GM18498 (cell line): Measurements from ENCODE around the gene ZBTB47.

ENCODE experiments used
- ATAC-seq: cut with Tn5 transposase; IDR thresholded peaks from one replicate; pipeline ENCODE4 v1.9.1; 2021; ENCODE audit warnings: mild to moderate bottlenecking, moderate library complexity; ENCODE audit not compliant: unreplicated experiment

Gene ZBTB47

DNA sequence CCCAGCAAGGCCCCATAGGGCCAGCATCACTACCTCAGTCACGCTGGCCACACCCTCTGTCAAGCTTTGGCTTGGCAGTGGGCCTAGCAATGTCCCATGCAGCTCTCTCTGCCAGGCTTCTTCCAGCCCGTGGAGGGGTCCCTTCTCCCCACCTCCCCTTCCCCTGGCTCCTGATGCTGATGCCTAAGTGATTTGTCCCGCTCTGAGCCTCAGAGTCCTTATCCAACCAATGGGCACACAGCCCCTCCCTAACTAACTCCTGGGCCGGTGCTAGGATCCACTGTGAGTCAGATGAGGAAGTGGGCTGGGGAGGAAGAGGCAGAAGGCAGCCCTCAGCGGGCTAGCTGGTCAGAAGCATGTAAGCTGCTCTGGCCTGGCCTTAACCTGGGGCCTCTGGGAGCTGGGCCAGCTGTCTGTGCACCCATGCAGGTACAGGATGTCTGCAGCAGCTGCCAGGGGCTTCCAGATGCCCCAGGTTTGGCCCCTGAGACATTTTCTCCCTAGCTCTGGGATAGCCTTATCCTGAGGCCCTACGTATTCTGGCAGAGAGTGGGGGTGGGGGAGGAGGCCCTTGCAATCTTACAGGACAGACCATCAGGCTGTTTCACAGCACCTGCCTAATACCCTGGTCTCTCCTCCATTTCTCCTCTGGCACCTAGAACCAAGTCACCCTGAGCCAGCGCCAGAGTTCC is 740 bp upstream of the ZBTB47 start:
- ATAC-seq = peak; percentile 58

DNA sequence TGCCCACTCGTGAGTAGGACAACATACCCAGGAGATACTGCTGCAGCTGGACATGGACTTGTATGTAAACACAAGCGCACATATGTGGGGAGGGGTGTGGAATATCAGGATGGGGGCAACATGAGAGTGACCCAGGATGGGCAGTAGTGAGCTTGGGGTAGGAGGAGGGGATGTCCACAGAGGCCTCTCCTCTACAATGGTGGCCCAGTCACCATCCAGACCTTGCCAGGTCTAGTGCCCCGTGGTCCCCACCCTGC is 266 bp upstream of the ZBTB47 start:
- ATAC-seq = no peak

DNA sequence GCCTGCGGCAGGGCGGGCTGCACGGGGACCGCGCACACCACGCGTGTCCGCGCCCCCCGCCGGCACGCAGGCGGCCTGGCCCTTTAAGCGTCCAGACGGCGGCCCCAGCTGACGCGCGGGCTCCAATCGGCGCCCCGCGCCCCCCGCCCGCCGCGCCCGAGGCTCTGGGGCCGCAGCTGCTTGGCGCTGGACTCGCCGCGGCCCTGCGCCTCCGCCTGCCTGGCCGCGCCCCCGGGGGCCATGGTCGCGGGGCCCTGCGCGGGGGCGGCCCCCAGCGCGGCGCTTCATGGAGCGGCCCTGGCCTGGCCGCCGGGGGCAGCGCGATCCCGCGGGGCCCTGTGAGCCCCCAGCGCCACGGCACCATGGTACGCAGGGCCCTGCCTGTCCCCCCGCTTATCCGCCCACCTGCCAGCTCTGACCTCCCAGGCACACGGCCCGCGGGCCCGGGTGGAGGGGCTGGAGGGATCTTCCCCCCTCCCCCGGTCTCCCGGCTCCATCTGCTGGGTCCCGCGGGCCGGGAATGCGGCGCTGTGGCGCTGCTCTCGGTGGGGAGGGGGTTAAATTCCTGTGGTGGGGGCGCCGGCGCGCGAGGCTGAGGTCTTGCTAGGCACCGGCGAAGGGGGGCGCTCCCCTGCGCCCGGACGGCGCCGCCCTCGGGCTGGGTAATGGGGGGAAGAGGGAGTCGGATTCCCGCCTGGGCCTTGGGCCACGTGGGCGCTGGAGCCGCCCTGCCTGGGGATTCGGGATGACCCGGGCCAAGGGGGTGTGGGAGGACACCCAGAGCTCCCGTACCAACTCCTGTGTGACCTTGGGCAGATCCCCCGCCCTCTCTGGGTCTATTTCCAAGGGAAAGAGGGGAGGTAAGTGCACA is 1.1 kb downstream of the ZBTB47 start:
- peak; percentile 38 for ATAC-seq

DNA sequence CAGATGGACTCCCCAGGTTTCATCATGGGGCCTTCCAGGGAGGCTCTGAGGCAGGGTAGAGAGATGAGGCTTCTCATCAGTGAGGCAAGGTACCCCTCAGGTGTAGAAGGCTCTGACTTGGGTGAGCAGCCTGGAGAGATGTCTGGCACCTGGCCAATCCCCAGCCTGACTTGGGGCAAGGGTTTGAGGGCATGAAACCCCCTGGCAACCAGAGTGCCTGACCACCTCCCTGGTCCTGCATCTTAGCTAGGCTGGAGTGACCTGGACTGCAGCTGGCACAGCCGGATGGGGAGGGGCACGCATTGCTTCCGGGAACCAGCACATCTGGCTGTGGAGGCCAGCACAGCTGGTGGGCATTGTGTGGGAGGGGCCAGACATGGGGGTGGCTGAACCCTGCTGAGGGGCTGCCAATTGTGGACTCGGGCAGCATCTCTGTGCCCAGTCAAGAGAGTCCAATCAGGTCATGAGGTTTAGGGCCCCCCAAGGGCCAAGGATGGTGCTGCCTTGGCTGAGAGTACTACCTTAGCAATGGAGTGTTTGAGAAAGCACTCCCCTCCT is 1.9 kb downstream of the ZBTB47 start:
- no peak for ATAC-seq

DNA sequence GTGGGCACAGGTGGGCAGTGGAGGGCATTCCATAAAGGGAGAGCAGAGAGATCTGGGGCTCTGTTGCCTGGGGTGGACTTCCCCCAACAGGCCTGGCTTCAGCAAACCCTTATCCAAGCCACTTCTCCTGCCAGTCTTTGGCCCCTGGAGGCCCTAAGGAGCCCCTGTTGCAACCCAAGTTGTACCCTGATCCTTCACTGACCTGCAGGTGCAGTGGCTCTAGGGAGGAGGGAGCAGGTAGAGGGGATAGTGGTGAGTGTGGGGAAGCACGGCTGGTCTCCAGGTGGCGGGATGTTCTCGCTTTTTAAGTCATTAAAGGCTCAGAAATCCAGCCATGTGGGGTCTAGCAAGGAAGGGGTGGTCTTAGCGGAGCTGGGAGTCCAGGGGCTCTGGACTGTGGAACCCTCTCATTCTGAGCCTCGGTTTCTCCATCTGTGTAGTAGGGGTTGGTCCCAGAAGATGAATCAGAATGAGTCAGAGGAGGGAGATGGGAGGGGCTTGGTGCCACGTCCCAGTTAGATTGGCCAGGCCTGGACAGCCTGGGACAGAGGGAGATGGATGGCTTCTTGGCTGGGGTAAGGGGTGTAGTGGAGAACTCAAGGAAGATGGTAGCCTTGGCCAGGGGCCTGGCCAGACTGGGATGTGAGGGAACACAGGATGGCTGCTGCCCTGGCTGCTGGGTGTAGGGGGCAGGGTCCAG is 2.6 kb downstream of the ZBTB47 start:
- ATAC-seq = no peak

DNA sequence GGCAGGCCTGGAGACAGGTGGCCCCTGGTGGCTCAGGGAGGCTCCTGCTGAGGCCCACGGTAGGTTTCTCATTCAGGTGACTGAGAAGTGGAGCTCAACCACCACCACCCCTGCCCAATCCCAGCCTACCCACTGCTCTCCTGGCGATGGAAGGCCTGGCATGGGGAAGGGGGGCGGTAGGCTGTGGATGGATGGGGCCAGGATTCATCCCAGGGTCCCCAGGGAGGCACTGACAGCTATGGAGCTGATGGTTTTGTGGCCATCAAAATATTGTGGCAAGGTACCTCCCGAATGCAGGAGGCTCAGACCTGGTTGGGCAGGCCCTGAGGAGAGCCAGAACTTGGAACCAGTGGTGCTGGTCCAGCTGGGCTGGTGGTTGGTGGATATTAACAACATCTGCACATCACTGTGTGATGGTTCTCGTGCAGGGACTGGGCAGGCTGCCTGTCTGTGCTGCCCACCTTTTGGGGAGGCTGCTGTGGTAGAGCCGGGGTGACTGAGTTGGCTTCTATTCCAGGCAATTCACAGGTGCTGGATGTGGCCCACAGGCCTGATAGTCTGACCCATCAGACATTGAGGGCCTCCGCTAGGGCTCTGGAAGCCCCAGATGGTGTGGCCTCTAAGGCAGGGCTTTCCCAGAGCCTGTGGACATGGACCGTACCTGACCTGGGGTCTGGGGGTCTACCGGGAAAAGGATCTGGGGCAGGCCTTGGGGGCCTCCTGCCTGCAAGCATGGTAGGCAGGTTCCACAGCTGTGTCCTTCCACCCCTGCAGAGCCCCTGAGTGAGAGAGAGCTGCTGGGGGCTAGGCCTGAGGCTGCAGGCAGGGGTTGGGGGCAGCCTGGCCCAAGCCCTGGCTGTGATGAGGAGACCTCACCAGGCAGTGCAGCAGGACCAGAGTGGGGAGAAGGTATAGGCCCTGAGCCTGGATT is 3.4 kb downstream of the ZBTB47 start:
- ATAC-seq = no peak

DNA sequence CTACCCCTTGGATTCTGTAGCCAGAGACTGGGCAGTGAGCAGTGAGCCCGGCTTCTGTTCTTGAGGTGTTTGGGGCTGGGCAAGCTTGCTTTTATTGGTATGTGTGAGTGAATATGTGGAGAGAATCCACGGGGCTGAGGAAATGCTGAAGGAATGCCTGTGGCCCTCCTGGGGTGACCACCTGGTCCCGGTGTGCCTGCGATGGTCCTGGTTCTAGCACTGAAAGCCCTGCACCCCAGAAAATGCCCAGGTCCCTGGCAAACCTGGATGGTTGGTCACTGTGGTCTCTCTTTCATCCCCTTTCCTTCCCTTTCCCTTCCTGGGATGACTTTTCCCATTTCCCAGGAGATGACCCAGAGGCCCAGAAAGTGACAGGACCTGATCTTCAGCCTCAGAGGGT is 4.2 kb downstream of the ZBTB47 start:
- ATAC-seq = no peak

DNA sequence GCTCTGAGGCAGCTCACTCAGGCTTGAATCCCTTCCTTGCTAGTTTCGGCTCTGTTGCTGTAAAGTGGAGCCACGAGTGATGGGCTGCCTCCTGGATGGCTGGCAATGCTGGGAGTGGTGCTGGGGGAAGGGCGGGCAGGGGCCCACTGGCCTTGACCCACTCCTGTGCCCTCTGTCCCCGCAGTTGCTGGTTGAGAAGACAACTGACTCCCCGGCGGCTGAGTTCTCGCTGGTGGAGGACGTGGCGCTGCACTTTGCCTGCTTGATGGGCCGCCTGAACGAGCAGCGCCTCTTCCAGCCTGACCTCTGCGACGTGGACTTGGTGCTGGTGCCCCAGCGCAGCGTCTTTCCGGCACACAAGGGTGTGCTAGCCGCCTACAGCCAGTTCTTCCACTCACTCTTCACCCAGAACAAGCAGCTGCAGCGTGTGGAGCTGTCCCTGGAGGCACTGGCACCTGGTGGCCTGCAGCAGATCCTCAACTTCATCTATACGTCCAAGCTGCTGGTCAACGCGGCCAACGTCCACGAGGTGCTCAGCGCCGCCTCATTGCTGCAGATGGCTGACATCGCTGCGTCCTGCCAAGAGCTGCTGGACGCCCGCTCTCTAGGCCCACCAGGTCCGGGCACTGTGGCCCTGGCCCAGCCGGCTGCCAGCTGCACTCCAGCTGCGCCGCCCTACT is 4.7 kb downstream of the ZBTB47 start:
- no peak for ATAC-seq

DNA sequence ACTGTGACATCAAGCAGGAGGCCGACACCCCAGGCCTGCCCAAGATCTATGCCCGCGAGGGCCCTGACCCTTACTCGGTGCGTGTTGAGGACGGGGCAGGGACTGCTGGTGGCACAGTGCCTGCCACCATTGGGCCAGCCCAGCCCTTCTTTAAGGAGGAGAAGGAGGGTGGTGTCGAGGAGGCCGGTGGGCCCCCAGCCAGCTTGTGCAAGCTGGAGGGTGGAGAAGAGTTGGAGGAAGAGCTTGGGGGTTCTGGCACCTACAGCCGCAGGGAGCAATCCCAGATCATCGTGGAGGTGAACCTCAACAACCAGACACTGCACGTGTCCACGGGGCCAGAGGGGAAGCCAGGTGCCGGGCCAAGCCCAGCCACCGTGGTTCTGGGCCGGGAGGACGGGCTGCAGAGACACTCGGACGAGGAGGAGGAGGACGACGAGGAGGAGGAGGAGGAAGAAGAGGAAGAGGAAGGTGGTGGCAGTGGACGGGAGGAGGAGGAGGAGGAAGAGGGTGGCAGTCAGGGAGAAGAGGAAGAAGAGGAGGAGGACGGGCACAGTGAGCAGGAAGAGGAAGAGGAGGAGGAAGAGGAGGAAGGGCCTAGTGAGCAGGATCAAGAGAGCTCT is 5.4 kb downstream of the ZBTB47 start:
- no peak for ATAC-seq

DNA sequence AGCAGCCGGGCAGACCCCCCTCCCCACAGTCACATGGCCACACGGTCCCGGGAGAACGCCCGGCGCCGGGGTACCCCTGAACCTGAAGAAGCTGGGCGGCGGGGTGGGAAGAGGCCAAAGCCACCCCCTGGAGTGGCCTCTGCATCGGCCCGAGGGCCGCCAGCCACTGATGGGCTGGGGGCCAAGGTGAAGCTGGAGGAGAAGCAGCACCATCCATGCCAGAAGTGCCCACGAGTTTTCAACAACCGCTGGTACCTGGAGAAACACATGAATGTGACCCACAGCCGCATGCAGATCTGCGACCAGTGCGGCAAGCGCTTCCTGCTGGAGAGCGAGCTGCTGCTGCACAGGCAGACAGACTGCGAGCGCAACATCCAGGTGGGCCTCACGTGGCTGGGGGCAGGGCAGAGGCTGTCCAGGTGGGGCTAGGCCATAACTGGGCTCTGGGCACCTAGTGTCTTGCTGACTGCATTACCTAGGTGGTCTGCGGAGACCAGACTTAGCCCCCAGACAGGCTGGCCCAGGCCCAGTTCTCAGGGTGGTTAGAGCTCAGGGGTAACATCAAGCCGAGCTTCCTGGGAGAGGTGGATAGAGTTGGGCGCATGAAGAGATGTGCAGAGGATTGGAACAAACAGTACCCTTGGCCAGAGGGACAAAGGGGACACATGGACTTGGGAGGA is 6.1 kb downstream of the ZBTB47 start:
- ATAC-seq = no peak

DNA sequence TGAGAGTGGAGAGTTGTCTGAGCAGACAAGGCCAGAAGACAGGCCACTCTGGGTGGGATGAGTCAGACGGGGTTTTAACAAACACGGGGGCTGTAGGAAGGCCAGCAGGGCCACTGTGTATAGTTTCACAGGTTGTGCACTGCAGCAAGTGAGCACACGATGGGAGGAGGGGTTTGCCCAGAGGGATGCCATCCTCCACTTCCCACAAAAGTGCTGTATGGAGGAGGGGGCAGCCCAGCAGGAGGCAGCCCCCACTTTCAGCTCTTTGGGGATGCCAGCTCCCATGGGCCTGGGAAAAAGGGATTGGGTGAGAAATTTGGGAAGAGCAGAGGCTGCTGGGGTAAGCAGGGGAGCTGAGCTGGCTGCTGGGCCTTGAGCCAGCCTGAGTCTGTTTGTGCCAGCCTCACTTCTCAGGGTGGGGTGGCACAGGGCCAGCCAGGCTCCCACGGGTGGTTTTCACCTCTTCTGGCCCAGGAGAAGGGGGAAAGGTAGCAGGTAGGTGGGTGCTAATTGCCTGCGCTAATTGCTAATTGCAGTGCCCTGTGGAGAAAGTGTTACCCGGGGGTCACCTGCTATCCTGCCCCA is 6.7 kb downstream of the ZBTB47 start:
- ATAC-seq = no peak

DNA sequence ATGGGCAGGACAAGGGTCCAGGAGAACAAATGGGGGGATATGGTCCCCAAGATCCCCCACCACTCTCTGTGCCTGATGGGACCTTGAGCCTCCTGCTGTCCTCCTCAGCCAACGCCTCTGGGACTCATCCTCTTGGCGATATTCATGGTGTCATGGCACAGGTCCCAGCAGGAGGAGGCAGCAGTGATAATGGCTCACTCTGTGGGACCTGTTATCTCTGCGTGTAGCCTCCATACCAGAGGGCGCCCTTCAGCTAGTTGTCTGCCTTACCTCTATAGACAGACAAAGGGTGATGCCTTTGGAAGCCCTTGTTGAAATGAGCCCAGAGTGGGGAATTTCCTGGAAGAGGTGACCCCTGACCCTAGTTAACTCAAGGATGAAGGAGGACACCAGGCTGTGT is 7.4 kb downstream of the ZBTB47 start:
- ATAC-seq = no peak

DNA sequence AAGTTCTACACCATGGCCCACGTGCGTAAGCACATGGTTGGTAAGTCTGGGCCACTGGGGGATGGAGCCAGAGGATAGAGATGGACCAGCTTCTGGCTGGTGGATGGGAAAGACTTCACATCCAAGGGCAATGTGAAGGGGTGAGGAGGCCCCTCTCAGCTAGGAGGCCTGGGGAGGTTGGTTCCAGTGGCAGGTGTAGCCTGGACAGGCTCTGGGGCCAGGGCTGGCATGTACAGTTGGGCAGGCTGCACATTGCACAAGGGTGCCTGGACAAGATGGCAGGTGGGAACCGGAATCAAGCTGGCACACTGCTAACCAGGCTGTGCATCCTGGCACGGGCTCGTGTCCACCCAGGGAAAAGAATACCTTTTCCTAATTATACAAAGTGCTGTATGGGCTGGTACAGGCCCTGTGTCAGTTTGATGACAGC is 8.1 kb downstream of the ZBTB47 start:
- no peak for ATAC-seq

DNA sequence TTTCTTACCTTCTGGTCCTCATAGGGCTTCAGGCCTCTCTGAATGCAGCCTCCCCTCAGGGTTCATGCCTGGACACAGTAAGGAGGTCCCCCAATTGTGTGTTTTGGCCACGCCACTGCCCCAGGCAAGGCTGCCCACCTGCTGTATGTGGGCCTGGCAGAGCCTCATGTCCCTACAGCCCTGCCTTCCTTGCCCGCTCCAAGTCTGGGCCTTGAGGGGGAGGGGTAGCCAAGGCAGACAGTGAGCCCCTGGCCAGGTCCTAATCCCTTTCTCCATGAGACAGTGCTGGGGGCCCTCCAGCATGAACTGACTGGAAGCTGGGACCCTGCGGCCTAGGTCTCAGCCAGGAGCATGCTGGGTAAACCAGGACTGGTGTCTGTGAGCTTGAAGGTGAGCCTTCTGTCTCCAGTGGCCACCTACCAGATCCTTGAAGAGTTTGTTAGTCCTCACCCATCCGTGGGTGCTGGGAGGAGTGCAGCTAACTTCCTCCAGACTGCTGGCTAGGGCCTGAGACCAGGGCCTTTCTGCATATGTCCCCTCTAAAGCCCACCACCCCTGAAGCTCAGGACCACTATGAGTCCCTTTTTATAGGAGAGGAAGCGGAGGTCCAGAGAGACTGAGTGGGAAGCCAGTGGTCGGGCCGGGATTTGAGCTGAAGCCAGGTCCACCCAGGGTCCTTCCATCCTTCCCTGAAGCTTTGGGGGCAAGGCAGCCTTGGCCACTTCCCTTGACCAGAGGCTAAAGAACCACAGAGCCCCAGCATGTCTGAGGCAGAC is 8.7 kb downstream of the ZBTB47 start:
- ATAC-seq = no peak

DNA sequence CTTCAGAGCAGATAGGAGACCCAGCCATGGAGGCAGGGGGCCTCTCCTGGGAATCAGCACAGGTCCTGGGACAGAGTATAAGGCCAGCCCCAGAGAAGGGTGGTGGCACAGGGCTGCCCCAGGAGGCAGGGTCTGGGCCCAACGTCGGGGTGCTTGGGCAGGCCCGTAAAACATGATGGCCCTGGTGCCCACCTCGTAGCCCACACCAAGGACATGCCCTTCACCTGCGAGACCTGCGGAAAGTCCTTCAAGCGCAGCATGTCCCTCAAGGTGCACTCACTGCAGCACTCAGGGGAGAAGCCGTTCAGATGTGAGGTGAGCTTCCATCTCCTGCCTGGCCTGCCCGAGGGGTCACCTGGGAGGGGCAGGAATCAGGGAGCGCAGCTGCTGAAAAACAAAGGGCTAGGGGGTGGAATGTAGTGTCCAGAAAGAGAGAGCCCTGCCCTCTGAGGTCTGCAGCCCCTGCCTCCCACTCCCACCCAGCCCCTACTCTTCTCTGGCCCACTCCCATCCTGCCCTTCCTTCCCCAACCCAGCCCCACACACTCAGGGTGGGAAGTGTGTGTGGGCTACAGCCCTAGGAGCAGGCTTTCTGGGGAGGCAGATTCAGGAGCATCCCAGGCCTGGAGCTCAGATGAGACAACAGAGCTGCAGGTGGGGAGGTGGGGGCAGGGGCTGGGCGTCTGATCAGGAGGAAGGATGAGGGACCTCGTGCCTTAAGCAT is 9.5 kb downstream of the ZBTB47 start:
- ATAC-seq = no peak

DNA sequence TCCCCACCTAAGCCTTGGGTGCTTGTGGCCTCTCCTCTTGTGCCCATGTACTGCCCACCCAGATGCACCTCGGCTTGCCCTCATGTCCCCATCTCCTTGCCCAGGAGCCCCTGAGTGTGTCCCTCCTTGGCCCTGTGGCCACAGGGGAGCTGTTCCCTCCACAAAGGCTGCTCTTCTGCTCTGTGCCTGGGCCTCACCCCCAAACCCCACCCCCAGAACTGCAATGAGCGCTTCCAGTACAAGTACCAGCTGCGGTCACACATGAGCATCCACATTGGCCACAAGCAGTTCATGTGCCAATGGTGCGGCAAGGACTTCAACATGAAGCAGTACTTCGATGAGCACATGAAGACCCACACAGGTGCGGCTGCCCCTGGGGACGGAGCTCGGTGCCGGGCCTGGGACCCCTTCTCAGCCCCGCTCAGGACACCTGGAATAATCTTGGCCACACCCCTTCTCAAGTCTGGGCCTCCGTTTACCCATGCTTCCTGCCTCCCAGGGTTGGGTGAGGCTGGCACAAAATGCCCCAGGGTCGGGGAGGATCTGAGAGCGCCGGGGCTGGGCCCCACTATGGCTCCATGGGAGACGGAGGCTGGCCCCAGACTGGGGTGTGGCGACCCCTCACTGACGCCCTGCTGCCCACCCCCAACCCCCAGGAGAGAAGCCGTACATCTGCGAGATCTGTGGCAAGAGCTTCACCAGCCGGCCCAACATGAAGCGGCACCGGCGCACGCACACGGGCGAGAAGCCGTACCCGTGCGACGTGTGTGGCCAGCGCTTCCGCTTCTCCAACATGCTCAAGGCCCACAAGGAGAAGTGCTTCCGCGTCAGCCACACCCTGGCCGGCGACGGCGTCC is 10.3 kb downstream of the ZBTB47 start:
- ATAC-seq = no peak
